K562 (cell line): ENCODE results near the gene CPT1A.

Experiments
- CTCF ChIP-seq, 3 experiments: IDR thresholded peaks in 2 of 3; conservative IDR thresholded peaks in 1 of 3; 2 replicates each; pipeline ENCODE4 v1.5.1; 2011 to 2012; ENCODE audit warnings: low read length in 3 of 3, mild to moderate bottlenecking in 3 of 3, control low read depth in 2 of 3, improper control_type of control experiment in 1 of 3, inconsistent platforms in 1 of 3, low read depth in 1 of 3, mixed read lengths in 1 of 3, moderate library complexity in 1 of 3; ENCODE audit not compliant: insufficient read depth in 2 of 3
- SIN3A ChIP-seq, 2 experiments: fragments of 150-350 bp in 1 of 2; IDR thresholded peaks; 2 replicates each; pipeline ENCODE4 v1.6.1; 2011 to 2016; ENCODE audit warnings: borderline replicate concordance in 2 of 2, low read depth in 2 of 2, low read length in 2 of 2, mild to moderate bottlenecking in 2 of 2, moderate library complexity in 2 of 2; ENCODE audit not compliant: control insufficient read depth in 1 of 2

GRCh38 chr11:68868221-68868835 is 26.6 kb upstream of the CPT1A start:
- no peak for TF ChIP-seq SIN3A (IDR thresholded peaks at IDR 0.05; ENCODE audit: borderline replicate concordance in 2 of 2, control insufficient read depth in 1 of 2, low read depth in 2 of 2, low read length in 2 of 2)
- TF ChIP-seq CTCF (IDR thresholded peaks at IDR 0.05 in 2 of 3, conservative IDR thresholded peaks at IDR 0.05 in 1 of 3; ENCODE audit: insufficient read depth in 2 of 3, low read depth in 1 of 3, low read length in 3 of 3): no peak
